A549 treated with Hydrocortisone at 1 μM for 4 hours (cell line): Measurements from ENCODE around the gene DIPK1C. TPM values are rescaled to one million over a fixed set of nuclear protein-coding genes. Genes with fewer than 3 reads are reported as not detected.

Source experiments
- total RNA-seq: library from RNA; stranded (reverse); fragments of 200-300 nt; extraction: Qiagen RNA extraction; gene quantifications from 5 replicates; pipeline ENCODE4 v1.2.3, GENCODE V29; 2022

The DIPK1C gene
- total RNA-seq = not detected in 5 replicates

DNA sequence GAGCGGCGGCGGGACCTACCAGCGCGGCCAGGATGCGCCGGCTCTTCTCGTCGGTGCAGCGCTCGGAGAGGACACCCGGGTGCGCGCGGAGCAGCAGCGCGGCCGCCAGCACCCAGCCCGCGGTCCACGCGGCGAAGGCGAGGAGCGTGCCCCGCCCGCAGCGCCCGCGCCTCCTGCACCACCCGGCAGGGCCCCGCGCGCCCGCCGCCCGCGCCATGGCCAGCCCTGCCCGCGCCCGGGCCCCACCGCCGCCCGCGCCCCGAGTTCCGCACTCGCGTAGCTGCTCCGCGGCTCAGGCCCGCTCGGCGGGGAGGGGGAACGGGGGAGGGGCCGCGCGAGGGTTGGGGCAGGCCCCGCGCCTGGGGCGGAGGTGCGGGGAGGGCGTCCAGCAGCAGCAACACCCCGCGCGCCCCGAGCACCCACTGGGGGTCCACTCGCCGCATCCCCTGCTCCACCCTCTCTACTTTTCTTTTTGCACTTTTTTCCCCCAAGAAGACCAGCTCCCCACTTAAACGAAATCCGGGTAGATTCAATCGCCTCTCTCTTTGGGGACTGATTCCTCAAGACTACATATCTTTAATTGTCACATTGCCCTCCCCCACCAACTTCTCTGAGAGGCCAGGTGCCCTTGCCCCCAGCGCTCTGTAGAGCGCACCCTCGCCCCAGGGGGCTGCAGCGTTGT is at the start of gene DIPK1C:
TSS of gene DIPK1C (minus strand) at position 266 of the 682 bp plus-strand sequence. CDS start at position 217, 49 bp downstream.

DNA sequence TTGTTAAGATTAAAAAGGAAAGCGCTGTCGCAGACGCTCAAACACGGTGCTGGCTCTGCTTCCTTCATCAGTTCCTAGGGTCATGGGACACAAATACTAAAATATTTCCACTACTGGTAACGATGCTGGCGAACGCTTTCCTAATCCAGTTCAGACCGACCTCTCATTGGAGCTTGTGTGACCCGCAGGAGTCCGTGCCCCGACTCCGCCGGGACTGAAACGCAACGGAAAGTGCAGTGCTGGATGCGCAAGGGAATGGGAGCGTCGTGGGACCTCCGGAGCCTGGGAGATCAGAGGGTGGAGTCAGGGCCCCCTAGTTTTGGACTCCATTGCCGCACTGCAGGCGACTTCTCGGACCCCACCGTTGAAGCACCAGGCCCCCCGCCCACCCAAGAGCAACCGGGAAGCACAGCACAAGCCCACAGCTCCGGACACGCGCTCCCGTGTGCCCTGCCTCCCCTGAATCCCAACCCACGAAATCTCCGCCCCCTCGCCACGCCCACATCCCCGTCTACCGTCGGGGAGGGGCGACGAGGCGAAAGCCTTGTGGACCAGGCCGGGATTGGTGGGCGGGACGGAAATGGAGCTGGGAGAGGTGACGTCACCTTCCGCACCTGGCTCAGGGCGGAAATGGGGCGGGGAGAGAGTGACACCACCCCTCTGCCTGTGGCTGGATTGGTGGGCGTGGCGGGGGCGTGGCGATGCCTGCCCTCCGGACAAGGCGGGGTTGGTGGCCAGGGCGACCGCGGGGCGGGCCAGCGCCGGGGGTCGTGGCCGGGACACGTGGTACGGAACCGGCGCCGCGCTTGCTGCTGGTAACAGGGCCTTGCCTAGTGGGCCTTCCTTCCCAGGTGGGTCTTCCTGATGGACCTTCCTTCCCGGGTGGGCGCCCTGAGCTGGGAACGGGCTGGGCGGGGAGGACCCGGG is 38.7 kb upstream of the DIPK1C start, which contains the start of gene CNDP2:
TSS of gene CNDP2 (plus strand) at position 783 of the 927 bp plus-strand sequence. CDS start 3,611 bp downstream, outside the sequence.

Other genes with a start within 250 kb of the DIPK1C start
- 123 to 133 TPM (median 129 TPM) in 5 replicates for gene CYB5A, start 165.3 kb downstream of the DIPK1C start, total RNA-seq
- not detected in 5 replicates for gene C18orf63, start 141.5 kb downstream of the DIPK1C start, total RNA-seq
- 79.1 to 106 TPM (median 82.9 TPM) in 5 replicates for gene CNDP2, start 39.1 kb upstream of the DIPK1C start, total RNA-seq
- not detected in 5 replicates for gene CNDP1, start 77.2 kb upstream of the DIPK1C start, total RNA-seq
- gene ZNF407, start 140.6 kb upstream of the DIPK1C start, total RNA-seq = 2.4 to 3.5 TPM (median 2.5 TPM) in 5 replicates